ENCODE results near the gene PRSS58. TPM values are rescaled to one million over a fixed set of nuclear protein-coding genes. Genes with fewer than 3 reads are reported as not detected.

PRSS58 gene
- total and polyA plus RNA-seq, 4 donors: not detected

DNA sequence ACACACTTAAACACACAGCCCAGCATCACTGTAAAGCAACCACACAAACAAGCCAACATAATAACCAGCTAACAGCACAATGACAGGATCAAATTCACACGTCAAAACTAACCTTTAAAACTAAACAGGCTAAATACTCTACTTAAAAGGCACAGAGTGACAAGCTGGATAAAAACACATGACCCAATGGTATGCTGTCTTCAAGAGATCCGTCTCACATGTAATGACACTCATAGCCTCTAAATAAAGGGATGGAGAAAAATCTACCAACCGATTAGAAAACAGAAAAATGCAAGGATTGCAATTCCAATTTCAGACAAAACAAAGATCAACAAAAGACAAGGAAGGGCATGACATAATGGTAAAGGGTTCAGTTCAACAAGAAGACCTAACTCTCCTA, 17.2 kb upstream of the PRSS58 start:
- DNase-seq: no peak
- peaks cover 0 to 4% (median 1%) of the 10 kb centered on the region in 4 donors for H3K9me3 ChIP-seq (ENCODE audit: control insufficient read depth in 4 of 4, insufficient read depth in 3 of 4, low read length in 3 of 4)

DNA sequence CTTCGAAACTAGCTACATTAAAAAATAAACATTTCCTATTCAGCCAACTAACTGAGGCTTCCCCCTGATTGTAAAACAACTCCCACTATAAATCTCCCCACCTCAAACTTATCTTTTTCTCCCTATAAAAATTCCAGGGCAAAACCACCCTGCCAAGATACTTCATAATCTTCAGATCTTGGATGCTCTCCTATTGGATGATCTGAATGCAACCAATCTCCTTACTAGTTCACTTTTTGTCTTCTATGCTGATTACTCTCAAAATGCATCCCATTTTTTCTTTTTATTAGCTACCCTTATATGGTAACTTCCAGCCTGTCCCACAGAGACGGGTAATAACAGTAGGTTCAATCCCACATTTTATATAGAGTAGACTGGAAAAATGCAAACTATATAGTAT, 15.0 kb upstream of the PRSS58 start:
- Histone ChIP-seq H3K4me1 (ENCODE audit: control insufficient read depth in 5 of 5, insufficient read depth in 5 of 5, low read length in 5 of 5) (no peaks in the 10 kb centered on the region), H3K36me3 (ENCODE audit: control insufficient read depth in 4 of 4, insufficient read depth in 4 of 4, low read length in 4 of 4) (no peaks in the 10 kb centered on the region), H3K27me3 (ENCODE audit: control insufficient read depth in 3 of 3, insufficient read depth in 3 of 3, low read length in 2 of 3) (no peaks in the 10 kb centered on the region), H3K27ac (ENCODE audit: low read depth in 1 of 2, low read length in 1 of 2) (no peak overlapping the region), H3K9ac (ENCODE audit: insufficient read depth in 1 of 2, low read length in 2 of 2) (no peak overlapping the region), H3K9me3 (ENCODE audit: control insufficient read depth in 4 of 4, insufficient read depth in 3 of 4, low read length in 3 of 4) (peaks cover 0 to 6% (median 1%) of the 10 kb centered on the region in 4 donors), H3K4me3 (no peak overlapping the region)
- ATAC-seq (ENCODE audit: insufficient read depth, low FRiP score): no peak
- DNase-seq: no peak
- 73 to 88% methylated on average over 2 of the region's 2 CpGs for WGBS, 2 donors
- TF ChIP-seq, protein P1, sequence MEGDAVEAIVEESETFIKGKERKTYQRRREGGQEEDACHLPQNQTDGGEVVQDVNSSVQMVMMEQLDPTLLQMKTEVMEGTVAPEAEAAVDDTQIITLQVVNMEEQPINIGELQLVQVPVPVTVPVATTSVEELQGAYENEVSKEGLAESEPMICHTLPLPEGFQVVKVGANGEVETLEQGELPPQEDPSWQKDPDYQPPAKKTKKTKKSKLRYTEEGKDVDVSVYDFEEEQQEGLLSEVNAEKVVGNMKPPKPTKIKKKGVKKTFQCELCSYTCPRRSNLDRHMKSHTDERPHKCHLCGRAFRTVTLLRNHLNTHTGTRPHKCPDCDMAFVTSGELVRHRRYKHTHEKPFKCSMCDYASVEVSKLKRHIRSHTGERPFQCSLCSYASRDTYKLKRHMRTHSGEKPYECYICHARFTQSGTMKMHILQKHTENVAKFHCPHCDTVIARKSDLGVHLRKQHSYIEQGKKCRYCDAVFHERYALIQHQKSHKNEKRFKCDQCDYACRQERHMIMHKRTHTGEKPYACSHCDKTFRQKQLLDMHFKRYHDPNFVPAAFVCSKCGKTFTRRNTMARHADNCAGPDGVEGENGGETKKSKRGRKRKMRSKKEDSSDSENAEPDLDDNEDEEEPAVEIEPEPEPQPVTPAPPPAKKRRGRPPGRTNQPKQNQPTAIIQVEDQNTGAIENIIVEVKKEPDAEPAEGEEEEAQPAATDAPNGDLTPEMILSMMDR (IDR thresholded peaks at IDR 0.05; ENCODE audit: control extremely low read depth, extremely low read depth): no peak

More for the DNA sequence above, 17.2 kb upstream of the PRSS58 start:
- Histone ChIP-seq H3K36me3 (ENCODE audit: control insufficient read depth in 4 of 4, insufficient read depth in 4 of 4, low read length in 4 of 4) (no peaks in the 10 kb centered on the region), H3K27me3 (ENCODE audit: control insufficient read depth in 3 of 3, insufficient read depth in 3 of 3, low read length in 2 of 3) (no peaks in the 10 kb centered on the region), H3K9ac (ENCODE audit: insufficient read depth in 1 of 2, low read length in 2 of 2) (no peak overlapping the region), H3K4me3 (no peak overlapping the region), H3K4me1 (ENCODE audit: control insufficient read depth in 5 of 5, insufficient read depth in 5 of 5, low read length in 5 of 5) (no peaks in the 10 kb centered on the region), H3K27ac (ENCODE audit: low read depth in 1 of 2, low read length in 1 of 2) (no peak overlapping the region)
- no peak for ATAC-seq (ENCODE audit: insufficient read depth, low FRiP score)
- TF ChIP-seq, protein P1 (IDR thresholded peaks at IDR 0.05; ENCODE audit: control extremely low read depth, extremely low read depth): no peak
- WGBS, 2 donors: 80 to 87% methylated on average over 3 of the region's 3 CpGs

GRCh38 chr7:142263598-142264380, 5.9 kb upstream of the PRSS58 start:
- 74 to 83% methylated on average over 8 of the region's 8 CpGs for WGBS, 2 donors
- no peak overlapping the region for H3K9ac ChIP-seq (ENCODE audit: insufficient read depth in 1 of 2, low read length in 2 of 2)
- ATAC-seq (ENCODE audit: insufficient read depth, low FRiP score): no peak

More at GRCh38 chr7:142263598-142264380, 5.9 kb upstream of the PRSS58 start:
- TF ChIP-seq, protein P1 (IDR thresholded peaks at IDR 0.05; ENCODE audit: control extremely low read depth, extremely low read depth): no peak
- Histone ChIP-seq H3K9me3 (ENCODE audit: control insufficient read depth in 4 of 4, insufficient read depth in 3 of 4, low read length in 3 of 4) (peaks cover 0 to 9% (median under 1%) of the 10 kb centered on the region in 4 donors), H3K27me3 (ENCODE audit: control insufficient read depth in 3 of 3, insufficient read depth in 3 of 3, low read length in 2 of 3) (peaks cover 0 to 2% (median 0%) of the 10 kb centered on the region in 3 donors), H3K36me3 (ENCODE audit: control insufficient read depth in 4 of 4, insufficient read depth in 4 of 4, low read length in 4 of 4) (no peaks in the 10 kb centered on the region), H3K4me3 (no peak overlapping the region), H3K27ac (ENCODE audit: low read depth in 1 of 2, low read length in 1 of 2) (no peak overlapping the region), H3K4me1 (ENCODE audit: control insufficient read depth in 5 of 5, insufficient read depth in 5 of 5, low read length in 5 of 5) (no peaks in the 10 kb centered on the region)
- DNase-seq: no peak

All from lung (tissue), 12 donors.